H9 (cell line): ENCODE results near the gene GTF2F2. TPM values are rescaled to one million over a fixed set of nuclear protein-coding genes. Genes with fewer than 3 reads are reported as not detected.

ENCODE experiments used
- DNase-seq: peaks from one replicate; pipeline ENCODE4 v3.0.0-alpha.2; 2017
- H2AFZ ChIP-seq: one replicate; pipeline ENCODE4 v1.6.1; 2013; ENCODE audit warnings: mild to moderate bottlenecking, low read length, control low read depth, moderate library complexity
- H2AK5ac ChIP-seq: 2 replicates; pipeline ENCODE4 v1.6.1; 2013; ENCODE audit warnings: low read length, control low read depth, mixed read lengths; ENCODE audit not compliant: insufficient read length
- H2BK120ac ChIP-seq: one replicate; pipeline ENCODE4 v1.6.1; 2013; ENCODE audit warnings: low read depth, mild to moderate bottlenecking, low read length, control low read depth, inconsistent platforms; ENCODE audit not compliant: poor library complexity, severe bottlenecking
- H2BK12ac ChIP-seq: 2 replicates; pipeline ENCODE4 v1.6.1; 2013; ENCODE audit warnings: low read length, control low read depth, mixed read lengths, low read depth; ENCODE audit not compliant: insufficient read length
- H2BK15ac ChIP-seq: 2 replicates; pipeline ENCODE4 v1.6.1; 2013; ENCODE audit warnings: low read depth, low read length, control low read depth
- H2BK20ac ChIP-seq: one replicate; pipeline ENCODE4 v1.6.1; 2013; ENCODE audit warnings: low read depth, mild to moderate bottlenecking, low read length, control low read depth, inconsistent platforms; ENCODE audit not compliant: poor library complexity, severe bottlenecking
- H2BK5ac ChIP-seq: 2 replicates; pipeline ENCODE4 v1.6.1; 2013; ENCODE audit warnings: low read length, control low read depth, mixed read lengths; ENCODE audit not compliant: insufficient read length
- H3K14ac ChIP-seq: 2 replicates; pipeline ENCODE4 v1.6.1; 2013; ENCODE audit warnings: low read length, control low read depth; ENCODE audit not compliant: insufficient read depth
- H3K18ac ChIP-seq: 2 replicates; pipeline ENCODE4 v1.6.1; 2013; ENCODE audit warnings: low read depth, mild to moderate bottlenecking, mixed read lengths, low read length, control low read depth; ENCODE audit not compliant: insufficient read length
- H3K23ac ChIP-seq: 2 replicates; pipeline ENCODE4 v1.6.1; 2013; ENCODE audit warnings: low read length, control low read depth, mixed read lengths, low read depth; ENCODE audit not compliant: insufficient read length
- H3K23me2 ChIP-seq: 2 replicates; pipeline ENCODE4 v1.6.1; 2013; ENCODE audit warnings: low read depth, mild to moderate bottlenecking, mixed read lengths, low read length, control low read depth; ENCODE audit not compliant: insufficient read length, poor library complexity, severe bottlenecking
- H3K27ac ChIP-seq: 2 replicates; pipeline ENCODE4 v1.5.1; 2013; ENCODE audit warnings: low read length, control low read depth, mixed read lengths, low read depth; ENCODE audit not compliant: insufficient read length
- H3K27me3 ChIP-seq: 2 replicates; pipeline ENCODE4 v1.6.1; 2013; ENCODE audit warnings: low read length, control low read depth, inconsistent platforms; ENCODE audit not compliant: insufficient read depth
- H3K4ac ChIP-seq: 2 replicates; pipeline ENCODE4 v1.6.1; 2013; ENCODE audit warnings: low read depth, mild to moderate bottlenecking, control low read depth, inconsistent platforms, low read length, moderate library complexity
- H3K4me1 ChIP-seq: 2 replicates; pipeline ENCODE4 v1.6.1; 2013; ENCODE audit warnings: low read length, control low read depth, inconsistent platforms; ENCODE audit not compliant: insufficient read depth
- H3K4me2 ChIP-seq: 2 replicates; pipeline ENCODE4 v1.6.1; 2013; ENCODE audit warnings: low read length, control low read depth, mixed read lengths; ENCODE audit not compliant: insufficient read length, insufficient read depth
- H3K56ac ChIP-seq: 2 replicates; pipeline ENCODE4 v1.6.1; 2013; ENCODE audit warnings: low read depth, mild to moderate bottlenecking, mixed read lengths, low read length, control low read depth; ENCODE audit not compliant: insufficient read length
- H3K79me1 ChIP-seq: 2 replicates; pipeline ENCODE4 v1.6.1; 2013; ENCODE audit warnings: low read depth, mild to moderate bottlenecking, moderate library complexity, low read length, control low read depth, inconsistent platforms; ENCODE audit not compliant: insufficient read depth, poor library complexity, severe bottlenecking
- H3K79me2 ChIP-seq: 2 replicates; pipeline ENCODE4 v1.6.1; 2013; ENCODE audit warnings: low read length, control low read depth, inconsistent platforms; ENCODE audit not compliant: insufficient read depth
- H3K9ac ChIP-seq: 2 replicates; pipeline ENCODE4 v1.6.1; 2013; ENCODE audit warnings: low read length, control low read depth, mixed read lengths; ENCODE audit not compliant: insufficient read length; ENCODE audit errors: extremely low read depth
- H3K9me3 ChIP-seq: one replicate; pipeline ENCODE4 v1.6.1; 2013; ENCODE audit warnings: low read depth, low read length, inconsistent platforms; ENCODE audit not compliant: control insufficient read depth
- H3T11ph ChIP-seq: one replicate; pipeline ENCODE4 v1.6.1; 2013; ENCODE audit warnings: mild to moderate bottlenecking, low read length, control low read depth, inconsistent platforms
- H4K20me1 ChIP-seq: one replicate; pipeline ENCODE4 v1.6.1; 2013; ENCODE audit not compliant: control insufficient read depth, insufficient read length, insufficient read depth
- H4K5ac ChIP-seq: 2 replicates; pipeline ENCODE4 v1.6.1; 2013; ENCODE audit warnings: low read depth, mild to moderate bottlenecking, mixed read lengths, low read length, control low read depth; ENCODE audit not compliant: insufficient read length
- H4K8ac ChIP-seq: replicated peaks from 2 replicates; pipeline ENCODE4 v1.6.1; 2013; ENCODE audit warnings: low read length, control low read depth, mixed read lengths, low read depth; ENCODE audit not compliant: insufficient read length
- H4K91ac ChIP-seq: 2 replicates; pipeline ENCODE4 v1.6.1; 2013; ENCODE audit warnings: low read depth, mild to moderate bottlenecking, moderate library complexity, mixed read lengths, low read length, control low read depth; ENCODE audit not compliant: insufficient read length
- H3K27ac Mint-ChIP-seq, 3 experiments: 2 replicates in 2 of 3; 3 replicates in 1 of 3; pipeline ENCODE4 v1.8.0; 2020 to 2021; ENCODE audit warnings: mixed read lengths in 3 of 3, mild to moderate bottlenecking in 1 of 3, moderate library complexity in 1 of 3
- H3K27me3 Mint-ChIP-seq: 2 replicates; pipeline ENCODE4 v1.8.0; 2021; ENCODE audit warnings: low read depth, mild to moderate bottlenecking, moderate library complexity, mixed read lengths
- H3K36me3 Mint-ChIP-seq, 3 experiments: 2 replicates in 2 of 3; 3 replicates in 1 of 3; pipeline ENCODE4 v1.8.0; 2020 to 2021; ENCODE audit warnings: low read depth in 3 of 3, mixed read lengths in 3 of 3; ENCODE audit not compliant: insufficient read depth in 1 of 3
- H3K4me1 Mint-ChIP-seq, 2 experiments: 2 replicates each; pipeline ENCODE4 v1.8.0; 2020; ENCODE audit warnings: mixed read lengths in 2 of 2
- H3K4me3 Mint-ChIP-seq, 2 experiments: 2 replicates in 1 of 2; 3 replicates in 1 of 2; pipeline ENCODE4 v1.8.0; 2020 to 2021; ENCODE audit warnings: mild to moderate bottlenecking in 2 of 2, mixed read lengths in 2 of 2, moderate library complexity in 1 of 2
- H3K9me3 Mint-ChIP-seq, 2 experiments: 2 replicates in 1 of 2; 3 replicates in 1 of 2; pipeline ENCODE4 v1.8.0; 2020; ENCODE audit warnings: mild to moderate bottlenecking in 2 of 2, mixed read lengths in 2 of 2, moderate library complexity in 1 of 2
- WGBS: extraction: QIAGEN DNeasy Blood & Tissue Kit; methylation state at CpG from one replicate; pipeline ENCODE4 v1.1.7; 2013; ENCODE audit warnings: missing lambda C conversion rate, low lambda C conversion rate, mixed read lengths; ENCODE audit not compliant: insufficient read length; ENCODE audit errors: extremely low coverage; 5-methylcytosine and 5-hydroxymethylcytosine counted together
- total RNA-seq: library from RNA; stranded (reverse); gene quantifications from 2 replicates; pipeline ENCODE4 v1.2.1, GENCODE V29; 2021
- TF ChIP-seq, protein P1 (sequence below): fragments of 200-600 bp; sonication (generic); conservative IDR thresholded peaks from 3 replicates; pipeline ENCODE4 v1.8.0; 2021; ENCODE audit warnings: antibody characterized with exemption, mild to moderate bottlenecking

The GTF2F2 gene
- total RNA-seq, 1 experiment from 2014 or later, result 29.6 TPM

DNA sequence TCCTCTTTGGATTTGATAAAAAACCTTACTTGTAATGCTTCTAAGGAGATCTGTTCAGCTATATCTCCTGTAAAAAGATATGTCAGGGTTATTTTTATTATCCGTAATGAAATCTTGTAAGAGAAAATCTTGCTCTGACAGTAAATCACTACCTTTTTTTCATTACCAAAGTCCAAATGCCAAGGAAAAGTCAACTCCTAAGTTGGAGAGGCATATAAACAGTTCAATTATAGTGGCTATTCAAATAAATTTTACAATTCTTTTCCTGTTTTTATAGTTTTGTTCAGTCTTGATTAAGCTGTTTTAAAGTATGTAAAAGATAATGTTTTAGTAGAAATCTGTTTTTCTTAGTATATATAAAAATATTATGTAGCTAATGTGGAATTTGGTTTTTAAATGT, 71.6 kb downstream of the GTF2F2 start:
- Mint-ChIP-seq H3K36me3 (peaks cover 4 to 13% (median 5%) of the 10 kb centered on the region in 3 experiments; a peak in 5 of 7 replicates), H3K4me3 (no peak overlapping the region), H3K4me1 (peaks cover 11 to 15% of the 10 kb centered on the region in 2 experiments), H3K9me3 (no peaks in the 10 kb centered on the region), H3K27ac (no peak overlapping the region), H3K27me3 (no peaks in the 10 kb centered on the region)
- H3K27me3 ChIP-seq, result no peaks in the 10 kb centered on the region
- no peak overlapping the region for H3K18ac ChIP-seq
- no peak overlapping the region for H2BK5ac ChIP-seq
- H2AFZ ChIP-seq, result no peak overlapping the region
- no peak overlapping the region for H4K91ac ChIP-seq
- H3K4ac ChIP-seq, result no peak overlapping the region
- H3K79me1 ChIP-seq, result no peaks in the 10 kb centered on the region
- no peak overlapping the region for H2BK15ac ChIP-seq
- H3K14ac ChIP-seq, result no peak overlapping the region
- no peak overlapping the region for H2BK120ac ChIP-seq
- H2BK12ac ChIP-seq, result no peak overlapping the region
- H3K23ac ChIP-seq, result no peak overlapping the region
- H2AK5ac ChIP-seq, result no peak overlapping the region
- no peak overlapping the region for H4K5ac ChIP-seq
- H3K27ac ChIP-seq, result no peak overlapping the region
- no peaks in the 10 kb centered on the region for H3K79me2 ChIP-seq
- no CpG with 5 or more reads among the region's 1 CpG for WGBS
- H4K8ac ChIP-seq, result no peak overlapping the region
- H3K9ac ChIP-seq, result no peak overlapping the region
- H3K4me1 ChIP-seq, result no peaks in the 10 kb centered on the region
- no peak overlapping the region for H3K4me2 ChIP-seq
- H3K9me3 ChIP-seq, result no peaks in the 10 kb centered on the region
- TF ChIP-seq, protein P1, sequence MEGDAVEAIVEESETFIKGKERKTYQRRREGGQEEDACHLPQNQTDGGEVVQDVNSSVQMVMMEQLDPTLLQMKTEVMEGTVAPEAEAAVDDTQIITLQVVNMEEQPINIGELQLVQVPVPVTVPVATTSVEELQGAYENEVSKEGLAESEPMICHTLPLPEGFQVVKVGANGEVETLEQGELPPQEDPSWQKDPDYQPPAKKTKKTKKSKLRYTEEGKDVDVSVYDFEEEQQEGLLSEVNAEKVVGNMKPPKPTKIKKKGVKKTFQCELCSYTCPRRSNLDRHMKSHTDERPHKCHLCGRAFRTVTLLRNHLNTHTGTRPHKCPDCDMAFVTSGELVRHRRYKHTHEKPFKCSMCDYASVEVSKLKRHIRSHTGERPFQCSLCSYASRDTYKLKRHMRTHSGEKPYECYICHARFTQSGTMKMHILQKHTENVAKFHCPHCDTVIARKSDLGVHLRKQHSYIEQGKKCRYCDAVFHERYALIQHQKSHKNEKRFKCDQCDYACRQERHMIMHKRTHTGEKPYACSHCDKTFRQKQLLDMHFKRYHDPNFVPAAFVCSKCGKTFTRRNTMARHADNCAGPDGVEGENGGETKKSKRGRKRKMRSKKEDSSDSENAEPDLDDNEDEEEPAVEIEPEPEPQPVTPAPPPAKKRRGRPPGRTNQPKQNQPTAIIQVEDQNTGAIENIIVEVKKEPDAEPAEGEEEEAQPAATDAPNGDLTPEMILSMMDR, result no peak
- no peak overlapping the region for H3T11ph ChIP-seq
- H3K23me2 ChIP-seq, result no peaks in the 10 kb centered on the region
- H4K20me1 ChIP-seq, result no peaks in the 10 kb centered on the region
- H2BK20ac ChIP-seq, result no peak overlapping the region
- no peak overlapping the region for H3K56ac ChIP-seq
- DNase-seq, result no peak
